ENCODE results near the gene IL5RA. TPM values are rescaled to one million over a fixed set of nuclear protein-coding genes. Genes with fewer than 3 reads are reported as not detected.

The IL5RA gene
- total RNA-seq, 2 donors from 2014 or later = 1.5 to 7.6 TPM

GRCh38 chr3:3082234-3082924 lies 27.8 kb downstream of the IL5RA start:
- TF ChIP-seq POLR2AphosphoS5 (IDR thresholded peaks at IDR 0.05) = no peak
- no peak for TF ChIP-seq POLR2A (IDR thresholded peaks at IDR 0.05)
- TF ChIP-seq, protein P1, sequence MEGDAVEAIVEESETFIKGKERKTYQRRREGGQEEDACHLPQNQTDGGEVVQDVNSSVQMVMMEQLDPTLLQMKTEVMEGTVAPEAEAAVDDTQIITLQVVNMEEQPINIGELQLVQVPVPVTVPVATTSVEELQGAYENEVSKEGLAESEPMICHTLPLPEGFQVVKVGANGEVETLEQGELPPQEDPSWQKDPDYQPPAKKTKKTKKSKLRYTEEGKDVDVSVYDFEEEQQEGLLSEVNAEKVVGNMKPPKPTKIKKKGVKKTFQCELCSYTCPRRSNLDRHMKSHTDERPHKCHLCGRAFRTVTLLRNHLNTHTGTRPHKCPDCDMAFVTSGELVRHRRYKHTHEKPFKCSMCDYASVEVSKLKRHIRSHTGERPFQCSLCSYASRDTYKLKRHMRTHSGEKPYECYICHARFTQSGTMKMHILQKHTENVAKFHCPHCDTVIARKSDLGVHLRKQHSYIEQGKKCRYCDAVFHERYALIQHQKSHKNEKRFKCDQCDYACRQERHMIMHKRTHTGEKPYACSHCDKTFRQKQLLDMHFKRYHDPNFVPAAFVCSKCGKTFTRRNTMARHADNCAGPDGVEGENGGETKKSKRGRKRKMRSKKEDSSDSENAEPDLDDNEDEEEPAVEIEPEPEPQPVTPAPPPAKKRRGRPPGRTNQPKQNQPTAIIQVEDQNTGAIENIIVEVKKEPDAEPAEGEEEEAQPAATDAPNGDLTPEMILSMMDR (IDR thresholded peaks at IDR 0.05) = no peak
- WGBS = 76% methylated on average over 2 of the region's 2 CpGs
- Histone ChIP-seq H3K9me3 (no peaks in the 10 kb centered on the region), H3K27ac (no peak overlapping the region), H3K36me3 (no peaks in the 10 kb centered on the region), H3K27me3 (replicated peaks; ENCODE audit: insufficient read depth) (no peaks in the 10 kb centered on the region), H3K4me3 (no peak overlapping the region), H3K4me1 (replicated peaks) (no peaks in the 10 kb centered on the region)
- no peak for DNase-seq (ENCODE audit: low spot score)
- intact Hi-C loops (cut with DNase I) = no loop called here

GRCh38 chr3:3081381-3082233 lies 28.6 kb downstream of the IL5RA start:
- 80% methylated on average over 9 of the region's 9 CpGs for WGBS
- TF ChIP-seq POLR2AphosphoS5 (IDR thresholded peaks at IDR 0.05) = no peak
- no peak for TF ChIP-seq POLR2A (IDR thresholded peaks at IDR 0.05)
- TF ChIP-seq, protein P1 (IDR thresholded peaks at IDR 0.05) = no peak
- Histone ChIP-seq H3K4me3 (no peak overlapping the region), H3K9me3 (no peaks in the 10 kb centered on the region), H3K27ac (no peak overlapping the region), H3K36me3 (no peaks in the 10 kb centered on the region), H3K4me1 (replicated peaks) (no peaks in the 10 kb centered on the region), H3K27me3 (replicated peaks; ENCODE audit: insufficient read depth) (no peaks in the 10 kb centered on the region)
- intact Hi-C loops (cut with DNase I) = no loop called here
- no peak for DNase-seq (ENCODE audit: low spot score)

GRCh38 chr3:3080309-3080708 lies 29.9 kb downstream of the IL5RA start:
- no peaks in the 10 kb centered on the region for H3K27me3 ChIP-seq (replicated peaks; ENCODE audit: insufficient read depth)
- DNase-seq (ENCODE audit: low spot score) = no peak
- H3K4me3 ChIP-seq = no peak overlapping the region
- H3K4me1 ChIP-seq (replicated peaks) = no peaks in the 10 kb centered on the region
- no peak overlapping the region for H3K27ac ChIP-seq
- no peaks in the 10 kb centered on the region for H3K36me3 ChIP-seq
- no peak for TF ChIP-seq POLR2AphosphoS5 (IDR thresholded peaks at IDR 0.05)
- TF ChIP-seq, protein P1 (IDR thresholded peaks at IDR 0.05) = no peak
- no peak for TF ChIP-seq POLR2A (IDR thresholded peaks at IDR 0.05)
- H3K9me3 ChIP-seq = no peaks in the 10 kb centered on the region
- intact Hi-C loops (cut with DNase I) = no loop called here
- WGBS = 56% methylated on average over 5 of the region's 5 CpGs

DNA sequence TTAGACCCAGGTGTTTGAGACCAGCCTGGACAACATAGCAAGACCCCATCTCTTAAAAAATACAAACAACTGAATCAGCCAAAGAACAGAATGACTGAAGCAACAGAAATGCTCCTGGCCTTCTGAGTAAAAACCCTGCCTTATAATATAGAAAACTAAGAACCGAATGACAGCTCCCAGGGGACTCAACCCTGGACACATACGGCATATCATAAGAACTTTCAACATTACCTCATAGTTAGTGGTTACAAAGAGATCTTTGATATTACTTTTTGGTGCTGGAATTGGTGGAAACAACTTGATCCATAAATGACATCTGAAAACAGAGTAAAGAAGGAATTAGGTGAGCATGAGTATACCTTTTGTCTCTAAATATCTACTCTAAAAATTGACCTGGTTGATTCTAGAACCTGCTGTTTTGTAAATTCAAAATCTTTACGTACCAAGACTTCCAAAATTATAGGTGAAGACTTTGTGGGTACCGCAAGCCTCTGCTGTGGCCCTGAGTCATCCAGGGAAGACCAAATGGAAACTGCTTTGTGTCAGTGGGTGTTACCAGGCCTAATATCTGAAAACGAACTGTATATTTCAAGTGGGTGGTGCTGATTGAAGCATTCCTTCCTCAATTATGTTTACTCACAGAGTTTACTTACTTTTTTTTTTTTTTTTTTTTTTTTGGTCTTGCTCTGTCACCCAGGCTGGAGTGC lies 35.5 kb downstream of the IL5RA start:
- no peaks in the 10 kb centered on the region for H3K27me3 ChIP-seq (replicated peaks; ENCODE audit: insufficient read depth)
- H3K4me3 ChIP-seq = no peak overlapping the region
- H3K4me1 ChIP-seq (replicated peaks) = no peaks in the 10 kb centered on the region
- no peaks in the 10 kb centered on the region for H3K36me3 ChIP-seq
- TF ChIP-seq POLR2A (IDR thresholded peaks at IDR 0.05) (no peak), POLR2AphosphoS5 (IDR thresholded peaks at IDR 0.05) (no peak)
- TF ChIP-seq, protein P1 (IDR thresholded peaks at IDR 0.05) = no peak
- no peaks in the 10 kb centered on the region for H3K9me3 ChIP-seq
- H3K27ac ChIP-seq = no peak overlapping the region
- no peak for DNase-seq (ENCODE audit: low spot score)
- intact Hi-C loops (cut with DNase I) = no loop called here
- 88% methylated on average over 5 of the region's 5 CpGs for WGBS

Measured in prostate gland (tissue), 2 donors.